Ascending aorta (tissue), 2 donors: ENCODE results near the gene COL2A1. TPM values are rescaled to one million over a fixed set of nuclear protein-coding genes. Genes with fewer than 3 reads are reported as not detected.

Experiments used
- DNase-seq, 2 donors: peaks; one replicate each; pipeline ENCODE4 v3.0.0-alpha.2; 2019; ENCODE audit warnings: low spot score in 2 of 2
- H3K27ac ChIP-seq, 2 donors: fragments of 200-600 bp; sonication (generic); one replicate each; pipeline ENCODE4 v1.5.1; 2016 to 2017; ENCODE audit warnings: mild to moderate bottlenecking in 1 of 2
- H3K27me3 ChIP-seq: fragments of 200-600 bp; sonication (generic); one replicate; pipeline ENCODE4 v1.5.1; 2017
- H3K36me3 ChIP-seq, 2 donors: fragments of 200-600 bp; sonication (generic); one replicate each; pipeline ENCODE4 v1.5.1; 2016
- H3K4me1 ChIP-seq, 2 donors: fragments of 200-600 bp; sonication (generic); one replicate each; pipeline ENCODE4 v1.5.1; 2016 to 2017; ENCODE audit warnings: mild to moderate bottlenecking in 1 of 2
- H3K4me3 ChIP-seq, 2 donors: fragments of 200-600 bp; sonication (generic); one replicate each; pipeline ENCODE4 v1.5.1; 2016 to 2017; ENCODE audit warnings: mild to moderate bottlenecking in 1 of 2
- H3K9me3 ChIP-seq, 2 donors: fragments of 200-600 bp; sonication (generic); one replicate each; pipeline ENCODE4 v1.5.1; 2016
- intact Hi-C: fragments of 100-400 bp; cut with DNase I; formaldehyde crosslinking; loops from one replicate; pipeline ENCODE4 v1.15.1; 2023
- total RNA-seq: library from RNA; depleted of rRNA; stranded (reverse); fragments of >200 nt; gene quantifications from one replicate; pipeline ENCODE4 v1.1.0, GENCODE V29; 2016
- TF ChIP-seq, protein P1 (sequence below), 3 experiments: fragments of 200-600 bp in 2 of 3; fragments of 450-650 bp in 1 of 3; sonication (generic) in 2 of 3; IDR thresholded peaks; one replicate each; pipeline ENCODE4 v1.5.1; 2016 to 2019; ENCODE audit warnings: antibody characterized with exemption in 3 of 3, mild to moderate bottlenecking in 1 of 3, moderate library complexity in 1 of 3

The COL2A1 gene
- total RNA-seq, 1 donor from 2014 or later = not detected

DNA sequence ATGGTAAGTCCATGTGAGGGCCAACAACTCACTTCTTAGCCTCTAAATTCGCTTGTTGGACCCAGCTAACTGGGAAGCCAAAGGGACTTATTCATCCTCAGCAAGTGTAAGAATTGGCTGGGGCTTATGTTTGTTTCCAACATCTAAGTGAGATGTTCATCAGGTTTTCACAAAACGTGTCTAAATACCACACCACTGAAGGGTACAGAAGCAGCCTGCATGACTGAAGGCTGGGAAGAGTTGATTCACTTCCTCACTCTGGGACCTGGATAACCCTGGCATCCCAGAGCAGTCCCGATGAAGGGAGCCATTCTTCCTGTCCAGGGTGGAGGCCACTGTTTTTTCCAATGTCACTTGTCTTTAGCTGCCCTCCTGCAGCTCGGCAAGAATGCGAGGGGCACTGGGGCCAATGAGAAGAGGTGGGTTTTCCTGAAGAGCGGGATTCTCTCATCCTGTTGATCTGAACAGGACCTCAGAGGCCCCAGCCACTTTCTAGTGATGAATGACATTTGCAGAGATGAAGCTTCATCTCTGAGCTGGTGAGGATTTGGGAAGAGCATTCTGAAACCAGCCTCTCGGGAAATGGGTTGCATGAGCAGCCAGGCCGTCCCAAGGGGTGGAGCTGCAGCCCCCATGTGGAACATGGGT lies 12.2 kb upstream of the COL2A1 start:
- DNase-seq = no peak
- Histone ChIP-seq H3K27me3 (no peaks in the 10 kb centered on the region), H3K4me3 (no peak overlapping the region), H3K4me1 (no peaks in the 10 kb centered on the region), H3K27ac (no peak overlapping the region), H3K36me3 (no peaks in the 10 kb centered on the region), H3K9me3 (no peaks in the 10 kb centered on the region)
- TF ChIP-seq, protein P1, sequence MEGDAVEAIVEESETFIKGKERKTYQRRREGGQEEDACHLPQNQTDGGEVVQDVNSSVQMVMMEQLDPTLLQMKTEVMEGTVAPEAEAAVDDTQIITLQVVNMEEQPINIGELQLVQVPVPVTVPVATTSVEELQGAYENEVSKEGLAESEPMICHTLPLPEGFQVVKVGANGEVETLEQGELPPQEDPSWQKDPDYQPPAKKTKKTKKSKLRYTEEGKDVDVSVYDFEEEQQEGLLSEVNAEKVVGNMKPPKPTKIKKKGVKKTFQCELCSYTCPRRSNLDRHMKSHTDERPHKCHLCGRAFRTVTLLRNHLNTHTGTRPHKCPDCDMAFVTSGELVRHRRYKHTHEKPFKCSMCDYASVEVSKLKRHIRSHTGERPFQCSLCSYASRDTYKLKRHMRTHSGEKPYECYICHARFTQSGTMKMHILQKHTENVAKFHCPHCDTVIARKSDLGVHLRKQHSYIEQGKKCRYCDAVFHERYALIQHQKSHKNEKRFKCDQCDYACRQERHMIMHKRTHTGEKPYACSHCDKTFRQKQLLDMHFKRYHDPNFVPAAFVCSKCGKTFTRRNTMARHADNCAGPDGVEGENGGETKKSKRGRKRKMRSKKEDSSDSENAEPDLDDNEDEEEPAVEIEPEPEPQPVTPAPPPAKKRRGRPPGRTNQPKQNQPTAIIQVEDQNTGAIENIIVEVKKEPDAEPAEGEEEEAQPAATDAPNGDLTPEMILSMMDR (IDR thresholded peaks at IDR 0.05) = no peak
- intact Hi-C loops = no loop called here

DNA sequence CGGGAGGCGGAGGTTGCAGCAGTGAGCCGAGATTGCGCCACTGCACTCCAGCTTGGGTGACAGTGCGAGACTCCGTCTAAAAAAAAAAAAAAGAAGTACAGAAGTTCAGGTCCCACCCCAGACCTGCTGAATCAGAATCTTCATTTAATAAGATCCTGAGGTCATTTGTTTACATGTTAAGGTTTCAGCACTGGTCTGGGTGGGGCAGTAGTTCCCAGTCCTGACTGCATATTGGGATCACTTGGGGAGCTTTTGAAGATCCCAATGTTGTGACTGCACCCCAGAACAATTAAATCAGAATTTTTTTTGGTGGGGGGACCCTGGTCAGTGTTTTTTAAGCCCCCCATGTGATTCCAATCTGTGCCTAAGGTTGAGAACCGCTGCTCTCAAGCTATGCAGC lies 11.7 kb upstream of the COL2A1 start:
- Histone ChIP-seq H3K27ac (no peak overlapping the region), H3K36me3 (no peaks in the 10 kb centered on the region), H3K27me3 (no peaks in the 10 kb centered on the region), H3K9me3 (no peaks in the 10 kb centered on the region), H3K4me1 (no peaks in the 10 kb centered on the region), H3K4me3 (no peak overlapping the region)
- TF ChIP-seq, protein P1 (IDR thresholded peaks at IDR 0.05) = no peak
- intact Hi-C loops = no loop called here
- DNase-seq = no peak

DNA sequence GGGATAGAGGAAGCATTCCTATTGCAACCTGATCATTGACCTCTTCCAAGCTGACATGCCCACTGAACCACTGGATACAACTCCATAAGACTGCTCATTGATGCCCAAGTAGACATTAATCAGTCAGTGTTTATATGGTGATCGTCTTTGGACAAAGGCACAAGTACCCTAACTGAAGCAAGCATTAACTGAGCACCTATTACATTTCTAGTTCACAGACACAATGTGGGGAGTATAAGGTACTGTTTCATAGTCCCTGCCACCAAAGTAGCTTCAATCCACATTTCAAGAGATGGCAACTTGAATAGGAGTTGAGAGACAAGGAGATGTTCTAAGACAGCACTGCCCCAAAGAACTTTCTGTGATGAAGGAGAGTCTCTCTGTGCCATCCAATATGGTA lies 10.9 kb upstream of the COL2A1 start:
- Histone ChIP-seq H3K9me3 (no peaks in the 10 kb centered on the region), H3K27me3 (no peaks in the 10 kb centered on the region), H3K4me1 (no peaks in the 10 kb centered on the region), H3K27ac (no peak overlapping the region), H3K4me3 (no peak overlapping the region), H3K36me3 (no peaks in the 10 kb centered on the region)
- DNase-seq = no peak
- TF ChIP-seq, protein P1 (IDR thresholded peaks at IDR 0.05) = no peak
- intact Hi-C loops = no loop called here

DNA sequence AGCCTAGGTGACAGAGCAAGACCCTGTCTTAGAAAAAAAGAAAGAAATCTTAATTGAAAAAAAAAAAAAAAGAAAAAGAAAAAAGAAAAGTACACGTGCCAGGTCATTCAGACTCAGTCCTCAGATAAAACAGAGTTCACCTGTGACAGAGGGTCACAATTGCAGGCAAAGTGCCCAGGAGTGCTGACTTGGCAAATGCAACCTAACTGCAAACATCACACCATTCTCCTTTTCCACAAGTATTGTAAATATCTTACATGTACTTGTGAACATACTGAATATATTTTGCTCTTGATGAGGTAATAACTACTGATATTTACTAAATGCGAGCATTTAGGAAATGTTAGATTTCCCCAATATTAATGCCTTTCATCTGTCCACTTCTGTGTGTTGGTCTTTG lies 9.0 kb upstream of the COL2A1 start:
- DNase-seq = no peak
- Histone ChIP-seq H3K4me1 (no peaks in the 10 kb centered on the region), H3K36me3 (no peaks in the 10 kb centered on the region), H3K27ac (no peak overlapping the region), H3K9me3 (no peaks in the 10 kb centered on the region), H3K4me3 (no peak overlapping the region), H3K27me3 (no peaks in the 10 kb centered on the region)
- intact Hi-C loops = no loop called here
- TF ChIP-seq, protein P1 (IDR thresholded peaks at IDR 0.05) = no peak

DNA sequence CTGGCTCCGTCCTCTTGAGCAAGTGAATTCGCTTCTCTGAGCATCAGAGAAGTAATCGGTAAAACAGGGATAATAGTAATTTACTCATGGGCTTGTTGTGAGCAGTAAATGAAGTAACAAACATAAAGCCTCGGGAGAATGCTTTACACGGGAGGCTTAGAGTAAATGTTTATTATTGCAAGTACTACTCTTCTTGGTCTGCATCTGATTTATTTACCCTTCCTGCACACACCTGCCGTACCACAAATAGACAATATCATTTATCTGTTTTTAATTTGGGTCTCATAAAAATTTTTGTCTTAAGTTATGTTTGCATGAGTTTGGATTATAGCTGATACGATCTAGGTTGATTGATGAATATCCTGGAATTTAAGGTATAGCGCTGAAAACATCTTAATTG lies 7.8 kb upstream of the COL2A1 start:
- no peak for DNase-seq
- no peaks in the 10 kb centered on the region for H3K4me1 ChIP-seq

More for the DNA sequence above, 7.8 kb upstream of the COL2A1 start:
- Histone ChIP-seq H3K27ac (no peak overlapping the region), H3K4me3 (no peak overlapping the region), H3K27me3 (no peaks in the 10 kb centered on the region), H3K9me3 (no peaks in the 10 kb centered on the region), H3K36me3 (no peaks in the 10 kb centered on the region)
- intact Hi-C loops = no loop called here
- TF ChIP-seq, protein P1 (IDR thresholded peaks at IDR 0.05) = no peak
